SU-DHL-6 (cell line): ENCODE data around the gene BTBD19.
"Not testable (repeated sequence)": the region's sequence is repeated elsewhere in the genome, so short reads cannot be mapped to it uniquely, and the experiment has no call there.

Source experiments
- H2AFZ ChIP-seq: fragments of 200-600 bp; sonication (generic); 2 replicates; pipeline ENCODE4 v1.6.1; 2014; ENCODE audit warnings: low read depth, mild to moderate bottlenecking, moderate library complexity, mixed read lengths, antibody characterized with exemption, low read length; ENCODE audit not compliant: severe bottlenecking
- H3F3A ChIP-seq: fragments of 200-600 bp; shearing (Covaris generic); 2 replicates; pipeline ENCODE4 v1.6.0; 2016; ENCODE audit warnings: antibody characterized with exemption, mild to moderate bottlenecking; ENCODE audit not compliant: insufficient read depth
- H3K27ac ChIP-seq: fragments of 200-600 bp; sonication (generic); 2 replicates; pipeline ENCODE4 v1.5.1; 2016; ENCODE audit warnings: low read depth, mild to moderate bottlenecking, low read length, moderate library complexity, mixed read lengths
- H3K27me3 ChIP-seq: fragments of 200-600 bp; sonication (generic), shearing (Covaris generic); 2 replicates; pipeline ENCODE4 v1.6.0; 2014; ENCODE audit warnings: mild to moderate bottlenecking, low read length
- H3K36me3 ChIP-seq: fragments of 200-600 bp; sonication (generic); 2 replicates; pipeline ENCODE4 v1.6.1; 2014; ENCODE audit warnings: mild to moderate bottlenecking, low read length, mixed read lengths
- H3K4me2 ChIP-seq: fragments of 300-600, 200-600 bp; shearing (Covaris generic), sonication (generic); 2 replicates; pipeline ENCODE4 v1.6.0; 2014; ENCODE audit warnings: low read length, low read depth, mild to moderate bottlenecking; ENCODE audit not compliant: poor library complexity, severe bottlenecking
- H3K4me3 ChIP-seq: fragments of 200-600 bp; sonication (generic); 2 replicates; pipeline ENCODE4 v1.5.1; 2014; ENCODE audit warnings: antibody characterized with exemption, low read length, mild to moderate bottlenecking, mixed read lengths; ENCODE audit not compliant: insufficient read depth, poor library complexity, severe bottlenecking
- H3K79me2 ChIP-seq: fragments of 200-600 bp; sonication (generic); 2 replicates; pipeline ENCODE4 v1.6.1; 2014; ENCODE audit warnings: mild to moderate bottlenecking, low read length, moderate library complexity; ENCODE audit not compliant: insufficient read depth
- H3K9ac ChIP-seq: fragments of 200-600 bp; sonication (generic); 2 replicates; pipeline ENCODE4 v1.7.0; 2014; ENCODE audit warnings: mild to moderate bottlenecking, low read length
- H3K9me2 ChIP-seq: fragments of 200-600 bp; sonication (generic); replicated peaks from 2 replicates; pipeline ENCODE4 v1.6.1; 2014; ENCODE audit warnings: low read length; ENCODE audit not compliant: insufficient read depth
- H3K9me3 ChIP-seq: fragments of 200-600 bp; sonication (generic); 2 replicates; pipeline ENCODE4 v1.6.1; 2014; ENCODE audit warnings: low read length, mixed read lengths; ENCODE audit not compliant: insufficient read depth
- H4K20me1 ChIP-seq: fragments of 200-600 bp; sonication (generic); 2 replicates; pipeline ENCODE4 v1.6.1; 2014; ENCODE audit warnings: low read depth, mild to moderate bottlenecking, antibody characterized with exemption, low read length, moderate library complexity, mixed read lengths
- EZH2phosphoT487 ChIP-seq: fragments of 200-600 bp; sonication (generic), shearing (Covaris generic); conservative IDR thresholded peaks from 2 replicates; pipeline ENCODE4 v1.6.1; 2018; ENCODE audit warnings: mild to moderate bottlenecking, antibody characterized with exemption, low read length, moderate library complexity, mixed read lengths
- TF ChIP-seq, protein P1 (sequence below): fragments of 200-600 bp; sonication (generic); IDR thresholded peaks from one replicate; pipeline ENCODE4 v1.5.1; 2017; ENCODE audit warnings: antibody characterized with exemption, mild to moderate bottlenecking, low read length, moderate library complexity; ENCODE audit not compliant: insufficient read depth, poor library complexity, severe bottlenecking

Gene BTBD19

DNA sequence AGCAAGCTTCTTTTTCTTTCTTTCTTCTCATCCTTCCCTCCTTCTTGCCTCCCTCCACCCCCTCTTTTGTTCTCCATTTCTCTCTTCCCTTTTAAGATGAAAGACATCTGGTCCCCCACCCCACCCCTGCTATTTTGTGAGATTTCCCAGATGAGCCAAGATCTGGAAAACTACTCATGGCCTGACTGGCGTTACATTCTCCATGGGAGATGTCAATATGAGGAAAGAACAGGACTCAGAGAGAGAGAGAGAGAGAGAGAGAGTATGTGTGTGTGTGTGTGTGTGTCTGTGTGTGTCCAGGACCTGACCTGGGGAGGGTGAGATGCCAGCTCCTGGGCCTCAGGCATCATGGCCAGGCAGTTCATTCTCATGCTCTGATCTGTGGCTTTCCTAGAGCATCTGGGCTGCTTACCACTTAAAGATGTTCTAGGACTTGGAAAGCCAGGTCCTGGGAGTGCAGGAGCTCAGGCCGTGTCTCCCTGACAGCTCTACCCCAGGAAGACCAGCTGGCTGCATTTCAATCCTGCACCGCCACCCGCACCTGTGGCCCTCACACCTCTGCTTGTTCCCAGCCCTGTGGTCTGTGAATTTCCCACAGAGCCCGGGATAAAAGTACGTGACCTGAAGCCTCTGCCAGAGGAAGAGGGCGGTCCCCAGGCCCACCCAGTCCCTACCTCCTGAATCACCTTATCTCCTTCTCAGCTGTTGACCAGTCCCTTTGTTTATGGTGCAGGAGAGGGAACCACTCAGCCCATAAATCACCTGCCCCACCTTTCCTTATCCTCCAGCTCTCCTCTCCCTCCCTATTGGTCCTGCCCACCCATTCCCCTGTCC is 17.1 kb upstream of the BTBD19 start:
- no peaks in the 10 kb centered on the region for H3K9me3 ChIP-seq
- TF ChIP-seq, protein P1, sequence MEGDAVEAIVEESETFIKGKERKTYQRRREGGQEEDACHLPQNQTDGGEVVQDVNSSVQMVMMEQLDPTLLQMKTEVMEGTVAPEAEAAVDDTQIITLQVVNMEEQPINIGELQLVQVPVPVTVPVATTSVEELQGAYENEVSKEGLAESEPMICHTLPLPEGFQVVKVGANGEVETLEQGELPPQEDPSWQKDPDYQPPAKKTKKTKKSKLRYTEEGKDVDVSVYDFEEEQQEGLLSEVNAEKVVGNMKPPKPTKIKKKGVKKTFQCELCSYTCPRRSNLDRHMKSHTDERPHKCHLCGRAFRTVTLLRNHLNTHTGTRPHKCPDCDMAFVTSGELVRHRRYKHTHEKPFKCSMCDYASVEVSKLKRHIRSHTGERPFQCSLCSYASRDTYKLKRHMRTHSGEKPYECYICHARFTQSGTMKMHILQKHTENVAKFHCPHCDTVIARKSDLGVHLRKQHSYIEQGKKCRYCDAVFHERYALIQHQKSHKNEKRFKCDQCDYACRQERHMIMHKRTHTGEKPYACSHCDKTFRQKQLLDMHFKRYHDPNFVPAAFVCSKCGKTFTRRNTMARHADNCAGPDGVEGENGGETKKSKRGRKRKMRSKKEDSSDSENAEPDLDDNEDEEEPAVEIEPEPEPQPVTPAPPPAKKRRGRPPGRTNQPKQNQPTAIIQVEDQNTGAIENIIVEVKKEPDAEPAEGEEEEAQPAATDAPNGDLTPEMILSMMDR = no peak
- TF ChIP-seq EZH2phosphoT487 = no peak
- H3K79me2 ChIP-seq = no peaks in the 10 kb centered on the region
- no peaks in the 10 kb centered on the region for H3K9me2 ChIP-seq
- no peak overlapping the region for H2AFZ ChIP-seq
- H3K9ac ChIP-seq = no peak overlapping the region
- no peaks in the 10 kb centered on the region for H3K27me3 ChIP-seq
- H3K4me2 ChIP-seq = no peak overlapping the region
- H3K27ac ChIP-seq = no peak overlapping the region
- H3K4me3 ChIP-seq = no peak overlapping the region
- H3F3A ChIP-seq = peaks cover 19% of the 10 kb centered on the region
- H3K36me3 ChIP-seq = no peaks in the 10 kb centered on the region
- no peaks in the 10 kb centered on the region for H4K20me1 ChIP-seq

DNA sequence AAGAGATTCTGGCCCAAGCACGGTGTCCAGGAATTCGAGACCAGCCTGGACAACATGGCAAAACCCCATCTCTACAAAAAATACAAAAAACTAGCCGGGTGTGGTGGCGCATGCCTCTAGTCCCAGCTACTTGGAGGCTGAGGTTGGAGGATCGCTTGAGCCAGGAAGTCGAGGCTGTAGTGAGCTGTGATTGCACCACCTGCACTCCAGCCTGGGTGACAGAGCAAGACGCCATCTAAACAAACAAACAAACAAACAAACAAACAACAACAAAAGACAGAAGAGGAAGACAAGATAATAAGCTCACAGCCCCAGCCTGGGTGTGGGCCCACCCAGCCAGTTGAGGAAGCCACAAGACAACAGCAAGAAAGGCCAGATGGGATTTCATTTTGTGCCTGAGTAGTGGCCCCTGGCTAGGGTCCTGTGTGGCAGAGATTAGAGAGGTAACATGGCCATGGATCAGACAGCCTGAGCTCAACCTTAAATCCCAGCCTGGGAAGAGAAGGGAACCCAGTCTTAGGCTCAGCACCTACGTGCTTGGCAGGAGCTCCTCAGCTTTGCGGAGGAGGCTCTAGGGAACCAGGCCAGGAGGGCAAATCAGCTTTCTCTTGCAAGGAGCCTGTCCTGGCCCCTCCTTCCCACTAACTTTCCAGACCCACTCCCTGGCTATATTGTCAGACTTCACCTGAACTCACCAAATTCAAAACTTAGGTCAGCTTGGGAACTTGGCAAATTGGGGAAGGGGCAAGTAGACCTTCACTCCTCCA is 15.4 kb upstream of the BTBD19 start:
- TF ChIP-seq, protein P1 = no peak
- TF ChIP-seq EZH2phosphoT487 = no peak
- no peak overlapping the region for H3K27ac ChIP-seq
- H2AFZ ChIP-seq = no peak overlapping the region
- H3K36me3 ChIP-seq = no peaks in the 10 kb centered on the region
- no peaks in the 10 kb centered on the region for H3K9me3 ChIP-seq
- H3K4me2 ChIP-seq = no peak overlapping the region
- H3K9ac ChIP-seq = no peak overlapping the region
- no peaks in the 10 kb centered on the region for H3K79me2 ChIP-seq
- H3K27me3 ChIP-seq = no peaks in the 10 kb centered on the region
- no peak overlapping the region for H3K4me3 ChIP-seq
- no peaks in the 10 kb centered on the region for H4K20me1 ChIP-seq
- peaks cover 4% of the 10 kb centered on the region; the same call in 1 of the 2 replicates for H3F3A ChIP-seq
- H3K9me2 ChIP-seq = no peaks in the 10 kb centered on the region

DNA sequence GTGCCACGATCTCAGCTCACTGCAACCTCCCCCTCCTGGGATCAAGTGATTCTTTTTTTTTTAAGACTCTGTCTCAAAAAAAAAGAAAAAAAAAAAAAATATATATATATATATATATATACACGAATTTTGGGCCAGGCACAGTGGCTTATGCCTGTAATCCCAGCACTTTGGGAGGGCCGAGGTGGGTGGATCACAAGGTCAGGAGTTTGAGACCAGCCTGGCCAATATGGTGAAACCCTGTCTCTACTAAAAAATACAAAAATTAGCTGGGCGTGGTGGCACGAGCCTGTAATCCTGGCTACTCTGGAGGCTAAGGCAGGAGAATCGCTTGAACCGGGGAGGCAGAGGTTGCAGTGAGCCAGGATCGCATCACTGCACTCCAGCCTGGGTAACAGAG is 10.4 kb upstream of the BTBD19 start:
- H3K9ac ChIP-seq, H3K27me3 ChIP-seq, H4K20me1 ChIP-seq, H3K4me2 ChIP-seq, H3K36me3 ChIP-seq, H3K9me2 ChIP-seq, H3F3A ChIP-seq, H3K79me2 ChIP-seq, H3K4me3 ChIP-seq, H3K27ac ChIP-seq, H3K9me3 ChIP-seq: not testable (repeated sequence)
- H2AFZ ChIP-seq = peak overlapping the region; percentile 49
